Amygdala (tissue), 56 donors: ENCODE data around the gene PCNT.

Source experiments
- DNase-seq, 56 donors: peaks; one replicate each; lab custom pipeline; 2025; lab: John Stamatoyannopoulos, UW

Gene PCNT

DNA sequence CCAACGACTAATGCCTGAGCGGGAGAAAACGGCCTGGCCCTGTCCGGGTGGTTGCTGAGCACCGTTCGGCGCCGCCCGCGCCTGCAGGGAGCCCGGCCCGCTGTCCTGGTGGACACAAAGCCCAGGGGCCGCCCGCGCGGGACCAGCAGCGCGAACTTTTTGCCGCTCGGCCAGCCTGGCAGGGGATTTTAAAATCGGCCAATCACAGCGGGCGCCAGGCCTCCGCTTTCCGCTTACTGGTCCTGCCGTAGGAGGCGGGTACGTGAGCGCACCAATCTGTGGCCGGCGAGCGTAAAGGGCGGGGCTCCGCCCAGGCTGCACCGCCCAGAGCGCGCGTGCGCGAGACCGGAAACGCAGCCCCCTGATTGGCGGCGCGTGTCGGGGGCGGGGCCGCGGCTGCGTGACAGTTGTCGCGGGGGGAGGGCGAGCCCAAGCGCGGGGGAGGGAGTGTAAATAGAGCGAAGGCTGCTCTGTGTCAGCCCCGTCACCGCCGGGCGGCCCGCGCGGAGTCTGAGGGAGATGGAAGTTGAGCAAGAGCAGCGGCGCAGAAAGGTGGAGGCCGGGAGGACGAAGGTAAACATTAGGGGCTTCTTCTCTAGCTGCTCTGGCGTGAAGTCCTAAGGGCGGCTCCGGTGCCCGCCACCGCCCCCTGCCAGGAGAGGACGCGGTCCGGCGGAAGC, at the start of gene PCNT, which contains the start of gene C21orf58:
PCNT (plus strand) TSS at position 447 of the 680 bp plus-strand sequence; CDS start at position 520, 73 bp downstream.
C21orf58 (minus strand) TSS at position 161 of the 680 bp plus-strand sequence. CDS start 1,132 bp downstream, outside the sequence.
- DNase-seq = peak; percentile 64 to 98 (median 94)

DNA sequence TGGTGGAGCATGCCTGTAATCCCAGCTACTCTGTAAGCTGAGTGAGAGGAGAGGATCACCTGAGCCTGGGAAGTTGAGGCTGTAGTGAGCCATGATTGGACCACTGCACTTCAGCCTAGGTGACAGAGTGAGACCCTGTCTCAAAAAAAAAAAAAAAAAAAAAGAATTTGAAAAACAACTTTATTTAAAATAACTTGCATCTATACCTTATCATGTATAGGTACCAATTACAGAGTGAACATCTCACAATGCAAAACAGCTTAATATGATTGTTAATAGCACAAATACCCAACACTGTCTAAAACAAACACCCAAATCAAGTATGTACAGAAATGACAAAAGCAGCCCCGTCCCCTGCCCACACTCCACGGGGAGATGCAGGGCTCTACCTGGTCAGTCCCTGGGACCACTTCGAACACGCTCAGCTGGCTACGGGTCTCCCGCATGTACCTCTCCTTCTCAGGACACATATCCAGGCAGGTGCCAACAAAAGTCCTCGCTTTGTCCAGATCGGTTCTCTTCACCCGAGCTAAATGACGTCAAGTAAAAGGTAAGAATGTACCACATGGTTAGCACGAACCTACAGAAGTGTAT, 49.1 kb upstream of the PCNT start:
- DNase-seq = no peak

- no peak for DNase-seq
Observed at GRCh38 chr21:46284077-46284644, 39.8 kb upstream of the PCNT start.

DNA sequence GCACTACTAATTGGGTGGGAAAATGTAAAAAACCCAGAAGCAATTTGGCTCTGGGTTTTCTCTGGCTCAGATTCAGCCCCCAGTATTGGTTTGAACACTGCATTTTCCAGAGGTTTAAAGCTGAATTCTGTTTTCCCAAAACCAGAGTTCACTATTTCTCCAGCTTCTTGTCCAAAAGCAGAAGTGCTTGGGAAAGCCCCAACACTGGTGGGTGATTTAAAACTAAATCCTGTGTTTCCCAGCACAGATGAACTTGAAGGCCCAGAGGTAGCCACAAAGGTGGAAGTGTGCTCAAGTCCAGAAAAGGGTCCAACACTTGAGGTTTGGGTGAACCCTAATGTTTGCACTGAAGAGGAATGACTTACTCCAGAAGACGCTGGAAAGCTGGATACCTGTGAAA, 39.2 kb upstream of the PCNT start:
- DNase-seq = no peak

- DNase-seq = no peak
Observed at GRCh38 chr21:46285206-46285661, 38.7 kb upstream of the PCNT start, which contains the start of gene MCM3AP. Gene MCM3AP, minus strand, starts transcription at chr21:46285611. Its CDS starts 325 bp downstream, at chr21:46285286.

- peak; percentile 25 to 94 (median 80) for DNase-seq
Observed at GRCh38 chr21:46285761-46286647, 38.0 kb upstream of the PCNT start, which contains the start of gene YBEY. Gene YBEY, plus strand, starts transcription at chr21:46286342. Its CDS starts 572 bp downstream, at chr21:46286914.

GRCh38 chr21:46286648-46287002, 37.3 kb upstream of the PCNT start:
- DNase-seq = peak in 2 of 56 donors; percentile 31 to 74

- no peak for DNase-seq
Observed at GRCh38 chr21:46287541-46287940, 36.4 kb upstream of the PCNT start.

DNA sequence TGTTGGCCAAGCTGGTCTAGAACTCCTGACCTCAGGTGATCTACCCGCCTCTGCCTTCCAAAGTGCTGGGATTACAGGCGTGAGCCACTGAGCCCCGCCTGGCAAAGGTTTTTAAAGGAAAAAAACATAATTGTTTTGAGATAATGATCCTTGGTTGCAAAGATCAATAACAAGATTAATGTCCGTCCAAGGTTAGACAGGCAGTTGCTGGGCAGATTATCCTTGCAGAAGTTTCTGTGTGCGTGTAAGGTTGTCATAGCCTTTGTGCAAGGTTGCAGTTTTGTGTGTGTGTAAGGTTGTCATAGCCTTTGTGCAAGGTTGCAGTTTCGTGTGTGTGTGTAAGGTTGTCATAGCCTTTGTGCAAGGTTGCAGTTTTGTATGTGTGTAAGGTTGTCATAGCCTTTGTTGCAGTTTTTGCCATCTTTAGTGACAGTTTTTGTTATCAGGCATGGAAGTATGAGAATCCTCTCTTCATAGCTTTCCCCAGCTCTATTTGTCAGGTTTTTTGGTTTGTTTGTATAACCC, 34.2 kb upstream of the PCNT start:
- no peak for DNase-seq

- no peak for DNase-seq
Observed at GRCh38 chr21:46291561-46291960, 32.4 kb upstream of the PCNT start.

DNA sequence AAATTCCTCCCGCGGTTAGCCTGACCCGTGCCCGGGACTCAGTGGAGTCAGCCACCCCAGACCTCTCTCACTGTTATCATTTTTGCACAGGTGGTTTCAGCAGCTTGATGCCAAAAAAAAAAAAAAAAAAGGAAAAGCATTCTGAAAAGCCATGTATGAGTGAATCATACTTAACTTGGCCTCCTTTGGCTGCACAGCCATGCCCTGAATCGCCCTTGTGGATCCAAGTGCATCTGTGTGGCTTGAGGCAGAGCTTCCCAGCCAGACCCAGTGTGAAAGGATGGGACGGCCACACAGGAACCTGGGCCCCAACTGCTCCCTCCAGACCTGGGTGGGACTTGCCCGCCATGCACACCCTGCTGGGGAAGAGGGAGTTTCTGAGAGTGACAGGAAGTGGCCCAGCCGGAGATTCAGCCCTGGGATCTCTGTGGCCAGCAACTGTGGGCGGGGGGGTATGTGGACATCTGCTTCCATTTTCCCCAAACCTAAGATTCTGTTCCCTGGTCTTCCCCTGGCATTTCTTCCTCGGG, 29.2 kb upstream of the PCNT start:
- DNase-seq = no peak

GRCh38 chr21:46295177-46295770, 28.7 kb upstream of the PCNT start:
- DNase-seq = no peak

- DNase-seq = peak in 15 of 56 donors; percentile 1 to 54 (median 22)
Observed at GRCh38 chr21:46295996-46296752, 27.8 kb upstream of the PCNT start.

DNA sequence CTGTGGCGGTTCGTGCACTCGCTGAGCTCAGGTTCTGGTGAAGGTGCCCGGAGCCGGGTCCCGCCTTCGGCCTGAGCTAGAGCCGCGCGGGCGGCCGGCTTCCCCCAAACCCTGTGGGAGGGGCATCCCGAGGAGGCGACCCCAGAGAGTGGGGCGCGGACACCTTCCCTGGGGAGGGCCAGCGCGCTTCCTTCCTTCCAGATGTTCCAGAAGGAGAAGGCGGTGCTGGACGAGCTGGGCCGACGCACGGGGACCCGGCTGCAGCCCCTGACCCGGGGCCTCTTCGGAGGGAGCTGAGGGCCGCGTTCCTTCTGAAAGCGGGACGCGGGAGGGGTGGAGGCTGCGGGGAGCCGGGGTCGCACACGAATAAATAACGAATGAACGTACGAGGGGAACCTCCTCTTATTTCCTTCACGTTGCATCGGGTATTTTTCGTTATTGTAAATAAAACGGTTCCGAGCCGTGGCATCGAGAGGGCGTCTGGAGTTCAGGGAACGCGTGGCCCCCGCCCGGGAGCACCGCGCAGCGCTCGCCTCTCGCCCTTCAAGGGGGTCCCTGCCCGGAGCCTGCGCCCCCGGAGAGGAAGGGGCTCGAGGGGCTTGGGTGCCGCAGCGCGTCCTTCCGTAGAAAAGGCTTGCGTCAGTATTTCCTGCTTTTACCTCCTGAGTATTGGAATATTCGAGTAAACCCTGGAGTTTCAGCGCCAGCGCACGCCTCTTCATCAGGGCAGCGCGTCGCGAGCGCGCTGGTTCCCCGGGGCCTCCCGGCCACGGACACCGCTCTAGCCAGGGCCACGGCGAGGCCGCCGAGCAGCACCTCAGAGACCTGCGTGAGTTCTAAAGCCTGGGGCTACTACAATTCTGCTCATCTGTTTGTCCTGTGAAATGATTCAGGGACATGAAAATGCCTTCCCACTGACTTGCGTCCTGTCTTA, 26.4 kb upstream of the PCNT start:
- no peak for DNase-seq

- no peak for DNase-seq
Observed at GRCh38 chr21:46299167-46299566, 24.8 kb upstream of the PCNT start.

DNA sequence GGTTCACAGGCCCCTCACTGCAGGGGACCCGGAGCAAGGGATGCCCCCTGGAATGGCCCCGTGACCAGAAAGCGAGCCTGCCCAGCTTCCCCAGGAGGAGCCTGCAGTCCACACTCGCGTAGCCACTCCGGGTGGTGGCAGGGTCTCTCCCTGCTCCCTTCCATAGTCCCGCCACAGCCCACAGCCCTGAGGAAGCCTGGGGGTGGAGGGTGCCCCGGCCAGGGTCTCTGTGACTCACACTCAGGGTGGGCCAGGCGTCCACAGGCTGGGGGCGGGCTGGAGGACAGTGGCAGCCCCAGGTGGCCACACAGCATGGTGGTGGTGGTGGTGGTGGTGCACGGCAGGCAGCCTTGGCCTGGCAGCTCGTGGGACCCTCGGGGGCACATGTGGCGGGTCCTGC, 22.2 kb upstream of the PCNT start:
- no peak for DNase-seq

DNA sequence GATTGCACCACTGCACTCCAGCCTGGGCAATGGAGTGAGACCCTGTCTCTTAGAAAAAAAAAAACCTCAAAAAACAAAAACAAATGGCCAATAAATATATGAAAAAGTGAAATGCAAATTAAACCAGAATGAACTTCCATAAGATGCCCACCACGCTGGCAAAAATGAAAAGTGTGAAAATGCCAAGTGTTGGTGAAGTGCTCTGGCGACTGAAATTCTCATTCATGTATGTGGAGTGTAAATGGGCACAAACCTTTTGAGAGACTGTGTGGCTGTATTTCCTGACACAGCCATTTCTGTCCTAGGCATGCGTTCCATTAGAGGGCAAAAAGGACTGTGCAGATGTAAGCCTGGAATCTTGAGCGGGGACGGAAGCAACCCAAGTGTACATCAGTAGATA, 19.5 kb upstream of the PCNT start:
- DNase-seq = no peak

GRCh38 chr21:46304955-46305354, 19.0 kb upstream of the PCNT start:
- peak in 24 of 56 donors; percentile 4 to 76 (median 40) for DNase-seq
